DLD1 (cell line): ENCODE data around the gene ALK.
"Not testable (repeated sequence)": the region's sequence is repeated elsewhere in the genome, so short reads cannot be mapped to it uniquely, and the experiment has no call there.

ENCODE experiments used
- in situ Hi-C: cut with HindIII; loops from 2 replicates; pipeline ENCODE4 v1.10.0; 2017; ENCODE audit warnings: low sequenced_read_pairs

Gene ALK

DNA sequence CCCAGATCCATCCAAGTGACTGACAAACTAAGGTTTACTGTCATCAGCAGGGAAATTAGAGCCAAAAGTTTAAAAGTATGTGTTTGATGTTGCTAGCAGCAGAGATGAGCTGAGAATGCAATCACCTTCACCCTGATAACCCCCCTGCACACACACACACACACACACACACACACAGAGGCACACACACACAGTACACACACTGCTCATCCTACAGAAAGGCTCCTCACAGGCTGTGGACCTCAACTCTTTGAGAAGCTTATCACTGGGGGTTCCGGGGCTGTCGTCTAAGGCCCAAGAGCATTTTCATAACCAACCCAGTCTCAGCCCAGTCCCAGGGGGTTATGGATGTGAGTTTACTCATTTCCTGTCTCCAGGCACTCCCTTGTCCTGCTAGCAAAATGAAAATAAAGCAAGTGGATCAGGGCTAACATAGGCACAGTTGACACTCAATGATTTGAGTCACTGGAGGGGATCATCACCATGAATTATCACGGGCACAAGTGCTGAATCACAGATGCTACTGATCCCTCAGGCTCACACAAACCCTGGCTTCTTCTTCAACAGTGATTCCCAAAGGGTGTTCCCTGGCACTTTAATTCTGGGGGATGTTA lies 76.6 kb downstream of the ALK start:
- in situ Hi-C loops: no loop called here

DNA sequence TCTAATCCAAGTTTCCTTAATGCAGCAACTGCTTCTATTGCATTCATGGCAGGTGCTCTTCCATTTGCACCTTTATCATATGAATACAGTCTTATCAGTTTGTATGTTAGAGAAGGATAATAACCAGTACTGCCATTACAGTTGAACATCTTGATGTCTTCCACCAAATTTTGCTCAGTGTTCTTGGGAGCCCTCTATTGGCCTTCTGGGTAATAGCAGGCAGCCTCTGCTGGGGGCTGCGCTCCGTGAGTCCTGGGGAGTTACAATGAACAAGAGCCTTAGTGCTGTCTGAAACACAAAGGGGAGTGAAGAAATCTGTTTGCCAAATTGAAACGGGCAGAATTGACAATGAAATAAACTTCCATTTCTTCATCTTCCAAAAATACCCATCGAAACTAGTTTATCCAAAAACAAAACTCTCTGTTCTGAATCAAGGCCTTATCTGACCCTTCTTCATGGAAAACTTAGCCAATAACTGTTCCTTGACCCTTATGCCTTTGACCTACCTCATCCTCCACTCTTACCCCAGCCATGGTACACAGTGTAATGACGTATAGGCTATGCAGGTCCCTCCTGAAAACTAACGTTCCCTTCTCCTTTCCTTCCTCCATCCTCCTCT lies 79.9 kb downstream of the ALK start:
- in situ Hi-C loops: no loop called here

DNA sequence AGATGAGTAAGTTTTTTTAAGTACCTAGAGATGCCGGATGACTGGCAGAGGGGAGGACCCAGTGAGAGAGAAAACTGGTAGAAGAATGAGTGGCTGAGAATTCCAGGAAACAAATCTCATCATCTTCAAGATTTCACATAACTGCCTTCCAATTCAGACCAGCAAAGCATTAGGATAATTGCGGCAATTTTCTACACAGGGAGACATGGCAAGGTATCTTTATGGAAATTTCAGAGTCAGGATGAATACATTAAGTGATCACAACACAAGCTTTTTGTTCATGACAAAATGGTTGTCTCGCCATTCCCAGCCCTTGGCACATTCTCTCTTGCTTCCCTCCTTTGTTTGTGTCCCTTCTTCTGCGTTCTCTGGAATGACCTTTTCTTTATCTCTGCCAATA lies 82.1 kb downstream of the ALK start:
- in situ Hi-C loops: no loop called here

DNA sequence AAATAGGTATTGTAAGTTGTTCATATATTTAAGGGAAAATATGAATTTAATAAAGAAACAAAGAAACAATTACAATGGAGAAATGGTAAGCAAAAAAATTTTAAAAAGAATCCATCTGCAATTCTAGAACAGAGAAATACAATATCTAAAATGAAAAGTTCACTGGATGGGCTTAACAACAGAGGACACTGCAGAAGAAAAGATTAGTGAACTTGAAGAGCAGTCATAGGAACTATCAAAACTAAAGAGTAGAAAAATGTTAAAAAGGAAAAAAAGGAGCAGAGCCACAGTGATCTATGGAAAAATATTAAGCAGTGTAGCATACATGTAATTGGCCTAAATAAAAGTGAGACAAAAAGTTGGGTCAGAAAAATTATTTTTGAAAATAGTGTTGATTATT lies 83.5 kb downstream of the ALK start:
- in situ Hi-C loops: no loop called here

DNA sequence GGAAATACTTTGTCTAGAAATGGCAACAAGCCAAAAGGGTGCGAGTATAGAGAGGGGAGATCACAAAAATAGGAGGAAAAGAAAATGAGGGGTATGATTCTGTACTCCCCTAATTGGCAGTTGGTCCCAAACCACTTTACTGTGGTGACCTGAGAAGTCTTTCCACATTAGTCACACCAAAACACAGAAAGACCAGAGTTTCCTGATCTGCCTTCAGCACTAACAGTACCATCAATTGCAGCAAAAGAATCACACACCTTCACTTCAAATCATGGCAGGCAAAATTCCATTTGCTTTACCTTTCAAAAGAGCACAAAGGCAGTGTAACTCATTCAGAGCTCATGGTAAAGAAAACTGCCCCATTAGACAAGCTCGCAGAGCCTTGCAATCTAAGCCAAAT lies 86.8 kb downstream of the ALK start:
- in situ Hi-C loops: no loop called here

DNA sequence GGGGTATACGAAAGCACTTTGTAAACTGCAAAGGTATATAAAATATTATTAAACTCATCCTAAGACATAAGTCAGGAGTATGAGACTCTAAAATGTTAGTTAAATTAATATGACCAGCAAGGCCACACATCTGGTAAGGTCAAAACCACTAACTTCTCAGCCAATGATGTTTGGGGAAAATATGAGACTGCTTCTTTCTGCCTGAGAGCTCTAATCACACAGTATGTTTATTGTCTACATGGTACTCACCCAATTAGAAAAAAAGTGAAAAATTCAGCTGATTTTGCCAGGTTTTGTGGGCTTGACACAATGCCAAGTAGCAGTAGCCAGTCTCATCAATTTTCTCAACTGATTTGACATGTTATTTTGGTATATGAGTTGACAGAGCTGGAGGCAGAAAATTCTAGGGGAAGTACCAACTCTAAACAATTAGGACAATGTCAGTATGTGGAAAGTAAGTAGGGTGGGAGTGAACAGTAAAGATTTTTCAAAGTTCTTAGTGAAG lies 87.3 kb downstream of the ALK start:
- in situ Hi-C loops: no loop called here

DNA sequence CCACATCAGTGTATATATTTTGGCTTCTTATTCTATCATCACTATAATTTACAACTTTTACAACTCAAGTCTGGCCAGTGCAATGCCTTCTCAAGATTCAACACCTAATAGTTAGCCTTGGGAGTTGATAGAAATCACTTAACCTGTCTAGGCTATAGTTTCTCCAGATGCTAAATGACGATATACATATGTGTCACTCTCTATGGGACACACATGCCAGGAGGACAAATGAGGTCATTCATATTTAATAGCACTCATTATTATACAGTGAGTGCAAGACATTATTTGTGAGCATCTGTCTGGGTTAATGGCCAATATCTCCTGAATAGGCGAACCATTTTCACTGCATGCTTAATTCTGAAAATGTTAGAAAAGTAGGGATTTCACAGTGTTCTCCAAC lies 89.8 kb downstream of the ALK start:
- in situ Hi-C loops: no loop called here

DNA sequence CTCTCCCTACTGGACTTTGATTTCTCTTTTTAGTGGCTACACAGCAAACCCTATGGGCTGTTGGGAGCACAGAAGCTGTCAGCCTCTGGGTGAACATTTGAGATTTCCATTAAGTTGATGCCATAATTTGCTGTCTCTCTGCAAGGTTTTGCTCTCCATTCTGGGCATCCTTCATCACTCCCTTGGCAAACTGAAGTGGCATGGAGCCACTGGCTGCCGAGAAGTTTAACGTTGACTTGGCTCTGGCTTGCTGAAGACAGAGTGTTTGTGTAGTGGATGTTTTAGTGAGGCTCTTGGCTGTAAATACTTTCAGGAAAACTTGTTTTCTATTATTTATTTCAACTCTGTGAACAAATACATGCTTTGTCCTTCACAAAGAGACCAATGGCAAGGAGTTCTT lies 91.5 kb downstream of the ALK start:
- in situ Hi-C loops: no loop called here

DNA sequence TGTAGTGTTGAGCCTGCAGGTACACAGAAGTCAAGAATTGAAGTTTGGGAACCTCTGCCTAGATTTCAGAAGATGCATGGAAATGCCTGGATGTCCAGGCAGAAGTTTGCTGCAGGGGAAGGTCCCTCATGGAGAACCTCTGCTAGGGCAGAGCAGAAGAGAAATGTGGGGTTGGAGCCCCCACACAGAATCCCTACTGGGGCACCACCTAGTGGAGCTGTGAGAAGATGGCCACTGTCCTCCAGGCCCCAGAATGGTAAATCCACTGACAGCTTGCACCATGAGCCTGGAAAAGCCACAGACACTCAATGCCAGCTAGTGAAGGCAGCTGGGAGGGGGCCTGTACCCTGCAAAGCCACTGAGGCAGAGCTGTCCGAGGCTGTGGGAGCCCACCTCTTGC lies 97.2 kb downstream of the ALK start:
- in situ Hi-C loops: not testable (repeated sequence)

DNA sequence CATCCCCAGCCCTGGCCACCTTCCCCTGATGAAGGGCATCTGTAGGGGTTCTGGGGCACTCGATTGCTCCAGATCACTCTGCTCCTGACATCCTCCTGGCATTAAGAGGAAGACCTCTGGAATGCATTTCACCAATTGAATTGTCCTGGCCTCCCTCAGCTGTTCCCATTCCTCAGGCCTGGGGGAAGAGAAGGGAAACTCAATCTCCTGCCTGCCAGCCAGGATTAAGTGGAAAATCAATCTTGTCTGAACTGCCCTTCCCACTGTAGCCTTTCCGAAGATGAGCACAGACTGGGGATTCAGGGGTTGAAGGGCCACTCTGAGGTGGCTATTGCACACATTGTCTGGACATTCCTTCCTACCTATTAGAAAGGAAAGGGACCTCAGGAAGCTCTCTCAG lies 99.8 kb downstream of the ALK start:
- in situ Hi-C loops: no loop called here

DNA sequence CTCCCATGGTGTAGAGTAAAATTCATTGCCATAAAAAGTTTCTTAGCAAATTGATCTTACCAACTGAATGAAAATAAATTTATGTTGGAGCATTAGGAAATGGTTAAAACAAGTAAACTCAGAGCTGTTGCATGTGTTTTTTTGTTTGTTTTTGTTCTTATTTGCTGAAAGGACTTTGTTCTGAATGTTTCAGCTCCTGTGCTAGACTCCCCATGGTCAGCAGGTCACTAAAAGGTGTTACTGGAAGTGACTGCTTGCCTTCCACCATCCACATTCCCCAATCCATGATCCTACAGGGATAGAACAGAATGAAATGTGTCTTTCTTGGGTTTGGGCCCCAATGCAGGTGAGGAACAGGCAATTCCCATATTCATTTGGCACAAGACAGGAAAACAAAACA lies 101.8 kb downstream of the ALK start:
- in situ Hi-C loops: no loop called here

DNA sequence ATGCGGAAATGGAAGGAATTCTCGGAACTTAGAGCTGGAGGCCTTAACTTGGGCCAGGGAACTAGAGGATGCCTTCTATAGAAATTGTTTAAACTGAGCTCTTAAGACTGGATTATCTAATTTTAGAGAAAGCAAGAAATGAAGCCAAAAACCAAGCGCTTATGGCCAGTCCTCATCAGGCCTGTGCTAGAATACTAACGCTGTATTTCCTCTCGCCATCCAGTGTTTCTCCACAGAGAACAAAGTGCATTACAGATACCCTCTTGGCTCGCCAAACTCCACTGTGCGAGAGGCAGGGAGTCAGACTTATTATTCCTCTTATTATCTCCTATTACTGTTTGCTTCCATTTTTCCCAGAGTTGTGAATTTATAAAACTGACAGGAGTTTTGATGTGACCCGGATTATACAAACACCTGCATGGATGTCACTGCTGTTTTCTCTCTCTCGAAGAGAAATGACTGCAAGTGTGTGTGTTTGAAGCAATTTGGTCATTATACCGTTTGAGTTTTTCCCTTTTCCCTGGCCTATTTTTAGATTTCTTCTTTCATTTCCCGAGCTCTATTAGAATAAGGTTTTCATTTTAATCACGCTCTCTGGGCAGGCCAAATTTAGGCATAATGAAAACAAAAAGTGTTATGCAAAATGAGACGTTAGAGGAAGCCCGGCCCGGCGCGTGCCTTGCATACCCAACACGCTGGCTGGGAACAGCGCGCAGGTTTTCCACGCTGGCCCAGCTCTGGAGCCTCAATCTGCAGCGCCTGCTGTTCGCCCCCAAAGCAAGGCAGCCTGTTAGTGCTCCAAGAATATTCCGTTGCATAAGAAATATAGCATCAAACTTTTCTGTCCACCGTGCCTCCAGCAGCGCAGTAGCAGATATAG lies 103.3 kb downstream of the ALK start:
- in situ Hi-C loops: no loop called here

DNA sequence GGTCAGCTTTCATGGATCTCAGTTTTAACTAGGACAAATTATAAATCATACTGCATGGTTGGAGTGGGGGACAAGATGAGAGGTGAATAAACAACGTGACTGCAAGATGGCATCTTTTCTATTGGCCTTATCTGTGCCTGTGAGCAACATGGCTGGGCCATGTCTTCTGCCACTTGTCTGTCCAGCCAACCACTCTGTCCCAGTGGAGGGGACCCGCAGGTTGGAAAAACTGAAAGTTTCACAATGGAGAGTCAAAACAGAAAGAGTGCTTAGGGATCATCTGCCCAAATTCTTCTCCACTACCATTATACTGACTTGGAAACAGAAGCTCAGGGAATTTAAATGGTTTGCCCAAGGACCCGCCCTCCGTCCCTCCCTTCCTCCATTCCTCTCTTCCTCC lies 104.1 kb downstream of the ALK start:
- in situ Hi-C loops: no loop called here

DNA sequence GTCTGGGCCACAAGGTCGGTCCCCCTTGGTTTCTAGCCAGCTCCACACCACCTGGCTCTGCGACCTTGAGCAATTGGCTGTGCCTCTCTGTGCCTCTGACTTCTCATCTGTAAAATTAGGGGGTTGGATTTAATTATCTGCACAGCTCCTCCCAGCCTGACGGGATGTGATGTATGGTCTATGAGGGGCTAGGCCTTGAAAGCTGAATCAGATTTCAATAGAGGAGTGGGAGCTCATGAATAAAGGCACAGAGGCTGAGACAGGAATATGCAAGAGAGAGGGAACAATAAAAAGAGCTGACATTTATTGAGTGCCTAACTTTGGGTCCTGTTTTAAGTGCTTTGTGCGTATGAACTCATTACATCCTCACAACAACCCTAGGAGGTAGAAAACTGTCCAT lies 104.7 kb downstream of the ALK start:
- in situ Hi-C loops: no loop called here

DNA sequence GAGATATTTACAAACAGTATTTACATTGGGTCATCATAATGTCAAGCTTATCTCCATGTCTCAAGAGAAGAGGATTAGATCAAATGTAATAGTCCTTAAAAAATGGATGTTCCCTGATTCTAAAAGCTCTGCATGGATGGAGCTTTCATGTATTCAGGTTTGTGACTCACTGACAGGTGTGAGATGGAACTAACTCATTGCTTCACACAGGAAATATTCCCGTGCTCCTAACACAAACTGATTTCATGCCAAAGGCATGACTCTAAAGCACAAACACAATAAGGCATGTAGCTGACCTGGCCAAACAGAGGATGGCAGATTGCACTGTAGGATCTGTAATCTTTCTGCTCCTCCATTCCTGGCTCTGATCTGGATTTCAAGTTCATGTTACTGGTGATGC lies 110.0 kb downstream of the ALK start:
- in situ Hi-C loops: no loop called here

DNA sequence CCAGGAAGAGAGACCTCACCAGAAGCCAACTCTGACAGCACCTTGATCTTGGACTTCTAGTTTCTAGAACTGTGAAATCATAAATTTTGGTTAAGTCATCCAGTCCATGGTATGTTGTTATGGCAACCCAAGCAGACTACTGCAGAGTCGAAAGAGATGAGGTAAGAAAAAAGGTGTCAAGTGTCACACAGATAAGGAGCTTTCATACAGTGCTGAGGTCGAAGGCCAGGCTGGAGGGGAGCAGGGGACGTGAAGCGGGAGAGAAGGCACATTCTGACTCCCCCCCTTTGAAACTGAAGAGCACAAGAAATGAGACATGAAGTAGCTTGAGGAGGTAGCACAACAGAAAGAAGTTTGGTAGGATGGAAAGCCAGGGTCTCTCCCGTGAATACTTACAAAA lies 110.4 kb downstream of the ALK start:
- in situ Hi-C loops: no loop called here

DNA sequence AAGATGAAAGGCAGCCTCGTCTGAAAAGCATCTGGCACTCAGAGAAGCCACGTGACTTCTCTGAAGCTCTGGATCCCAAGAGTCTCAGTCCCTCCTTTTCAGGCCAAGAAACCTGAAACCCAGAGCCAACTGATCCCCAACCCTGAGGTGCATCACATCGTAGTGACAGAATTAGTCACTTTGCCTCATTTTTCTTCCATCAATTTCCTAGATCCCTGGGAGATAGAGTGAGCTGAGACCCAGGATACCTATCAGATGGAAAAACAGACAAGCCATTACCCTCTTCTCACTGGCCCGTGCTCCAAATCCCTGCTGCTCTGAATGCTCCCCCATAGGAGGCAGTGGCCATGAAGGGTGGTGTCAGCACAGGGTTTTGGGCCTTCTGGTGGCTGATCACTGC lies 113.1 kb downstream of the ALK start:
- in situ Hi-C loops: no loop called here

DNA sequence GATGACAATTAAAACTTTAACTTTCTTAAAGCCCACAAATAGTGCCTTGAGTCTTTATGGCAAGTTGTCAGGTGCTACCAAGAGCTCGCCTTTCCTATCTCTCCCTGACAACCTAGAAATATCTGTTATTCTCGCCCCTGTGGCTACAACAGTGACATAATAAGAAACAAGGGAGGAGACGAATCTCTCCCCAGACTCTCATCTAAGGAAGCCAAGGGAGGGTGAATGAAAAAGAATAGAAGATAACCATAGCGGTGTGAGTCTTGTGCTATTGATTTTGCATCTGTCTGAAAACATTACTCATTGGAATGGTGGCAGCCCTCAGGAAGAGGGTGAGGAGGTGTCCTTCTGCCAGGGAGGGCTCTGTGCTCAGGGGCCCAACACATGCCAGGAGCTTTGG lies 114.3 kb downstream of the ALK start:
- in situ Hi-C loops: no loop called here

DNA sequence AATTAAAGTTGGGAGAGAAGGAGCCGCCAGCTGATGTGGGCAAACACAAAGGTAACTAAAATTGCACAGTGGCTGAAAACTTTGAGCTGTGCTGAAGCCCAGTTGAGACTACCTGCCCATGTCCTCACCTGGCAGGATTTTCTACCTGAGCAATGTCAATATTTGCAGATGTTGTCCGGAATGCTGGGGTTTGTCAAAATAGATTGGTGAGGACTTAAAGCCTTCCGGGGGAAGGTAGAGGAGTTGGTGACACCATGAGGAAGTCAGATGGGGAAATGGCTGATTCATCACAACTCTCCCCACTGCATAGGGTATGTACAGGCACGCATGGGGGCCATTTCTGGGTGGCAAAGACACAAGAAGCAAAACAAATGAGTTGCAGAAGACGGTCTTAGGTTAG lies 114.9 kb downstream of the ALK start:
- in situ Hi-C loops: no loop called here

DNA sequence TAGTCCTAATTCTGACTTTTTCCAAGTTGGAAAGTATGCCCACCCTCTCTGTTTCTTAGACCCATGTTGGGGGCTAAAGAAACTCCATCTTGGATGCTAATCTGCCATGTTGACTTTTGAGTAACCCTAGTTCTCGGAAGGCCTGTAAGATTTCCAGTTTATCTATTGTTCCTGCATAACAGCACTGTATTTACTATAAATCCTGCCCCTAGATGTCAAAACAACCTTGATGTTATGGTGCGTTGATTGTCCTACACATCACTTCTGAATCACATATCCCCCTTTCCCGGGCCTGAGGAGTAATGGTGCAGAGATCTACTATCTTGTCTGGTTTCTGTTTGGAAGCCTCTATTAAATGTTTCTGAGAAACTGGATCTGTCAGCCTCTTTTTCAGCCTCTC lies 116.7 kb downstream of the ALK start:
- in situ Hi-C loops: no loop called here

DNA sequence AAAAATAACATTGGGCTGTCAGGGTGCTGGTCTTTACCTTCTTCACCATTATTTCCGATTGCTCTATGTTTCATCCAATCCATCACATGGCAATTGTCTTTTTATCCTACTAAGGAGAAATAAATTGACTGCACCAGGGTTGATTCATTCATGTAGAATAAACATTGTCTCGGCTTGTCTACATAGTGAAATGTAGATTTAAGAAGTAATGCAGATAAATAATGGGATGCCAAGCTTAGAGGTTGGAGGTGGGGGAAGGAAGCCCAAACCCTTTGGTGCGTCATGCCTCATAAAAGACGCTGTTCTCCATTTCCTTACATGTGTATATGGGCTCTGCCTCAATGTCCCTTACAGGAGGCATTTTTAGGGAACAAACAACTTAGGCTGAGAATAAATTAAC lies 117.8 kb downstream of the ALK start:
- in situ Hi-C loops: no loop called here

DNA sequence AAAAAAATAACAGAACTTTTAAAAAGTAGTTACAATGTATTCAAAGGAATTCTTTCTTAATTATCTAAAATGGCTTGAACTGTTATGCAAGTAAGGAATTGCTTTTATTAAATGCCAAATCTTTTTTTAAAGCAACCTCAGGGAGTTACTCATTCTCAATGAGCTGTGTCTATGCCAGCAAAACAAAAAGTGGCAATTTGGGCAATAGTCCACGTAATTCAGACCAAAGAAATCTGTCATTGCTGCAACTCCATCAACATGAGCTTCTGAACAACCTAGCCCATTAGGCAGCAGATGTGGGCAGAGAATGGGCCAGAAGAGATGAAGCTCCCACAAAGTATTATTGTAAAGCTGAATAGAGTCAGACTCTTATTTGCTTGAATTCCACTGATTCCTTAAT lies 118.4 kb downstream of the ALK start:
- in situ Hi-C loops: no loop called here
